Mesodermal cell (in vitro differentiated cells): Measurements from ENCODE around the gene JAGN1.
"Not testable (repeated sequence)": the region's sequence is repeated elsewhere in the genome, so short reads cannot be mapped to it uniquely, and the experiment has no call there.

Source experiments
- H3K27ac ChIP-seq: 2 replicates; pipeline ENCODE4 v1.7.0; 2013; ENCODE audit warnings: mild to moderate bottlenecking, low read depth, low read length, moderate library complexity; ENCODE audit not compliant: severe bottlenecking
- H3K36me3 ChIP-seq: 2 replicates; pipeline ENCODE4 v1.7.1; 2013; ENCODE audit warnings: mild to moderate bottlenecking, low read length, moderate library complexity; ENCODE audit not compliant: control insufficient read depth, insufficient read depth
- H3K4me1 ChIP-seq: one replicate; pipeline ENCODE4 v1.7.1; 2013; ENCODE audit warnings: mild to moderate bottlenecking, low read length; ENCODE audit not compliant: insufficient read depth, control insufficient read depth, poor library complexity, severe bottlenecking
- H3K4me3 ChIP-seq: 2 replicates; pipeline ENCODE4 v1.7.0; 2013; ENCODE audit warnings: low read length, control low read depth, mild to moderate bottlenecking; ENCODE audit not compliant: insufficient read depth, poor library complexity, severe bottlenecking; ENCODE audit errors: extremely low read depth
- H3K9me3 ChIP-seq: 2 replicates; pipeline ENCODE4 v1.7.1; 2013; ENCODE audit warnings: mild to moderate bottlenecking, low read length, moderate library complexity; ENCODE audit not compliant: control insufficient read depth
- WGBS, 2 experiments: methylation state at CpG; one replicate each; pipeline ENCODE4 v1.1.5; 2013; ENCODE audit warnings: missing lambda C conversion rate in 2 of 2; ENCODE audit not compliant: insufficient coverage in 2 of 2; 5-methylcytosine and 5-hydroxymethylcytosine counted together

JAGN1 gene

DNA sequence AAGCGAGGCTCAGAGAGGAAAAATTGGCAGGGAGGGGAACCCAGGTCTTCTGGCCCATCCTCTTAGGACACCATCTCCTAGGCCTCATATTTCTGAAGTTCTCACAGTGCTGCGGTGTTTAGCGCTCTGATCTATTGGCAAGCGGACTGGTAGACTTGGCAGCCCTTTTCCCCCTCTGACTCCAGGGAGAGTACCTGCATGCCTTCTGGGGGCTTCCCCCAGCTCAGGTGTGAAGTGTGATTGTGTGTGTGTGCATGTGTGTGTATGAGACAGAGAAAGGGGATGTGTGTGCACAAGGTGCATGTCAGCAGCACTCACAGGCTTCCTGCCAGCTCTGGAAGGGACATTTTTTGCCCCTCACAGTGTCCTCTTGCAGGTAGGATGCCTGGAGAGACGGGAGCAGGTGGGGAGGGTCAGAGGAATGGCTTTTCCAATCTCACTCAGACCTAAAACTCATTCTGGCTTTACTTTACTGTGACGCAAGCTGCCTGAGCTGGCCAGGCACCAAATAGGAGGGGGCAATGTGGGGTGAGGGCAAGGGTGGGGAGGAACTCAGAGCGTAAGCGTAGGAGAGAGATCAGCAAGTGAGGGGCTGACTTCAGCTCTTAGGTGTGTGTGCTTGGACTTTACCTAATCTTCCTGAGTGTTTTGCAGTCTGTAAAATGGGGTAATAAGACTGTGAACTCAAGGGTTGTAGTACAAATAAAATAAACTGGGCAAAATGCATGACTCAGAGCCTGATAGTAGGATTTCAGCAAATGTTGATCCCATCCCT, 8.2 kb downstream of the JAGN1 start:
- H3K4me3 ChIP-seq, result no peak overlapping the region
- 89 to 93% methylated on average over 4 to 6 of the region's 8 CpGs for WGBS, 2 experiments
- H3K4me1 ChIP-seq, result peaks cover 19% of the 10 kb centered on the region
- no peaks in the 10 kb centered on the region for H3K9me3 ChIP-seq
- H3K36me3 ChIP-seq, result peaks cover 15% of the 10 kb centered on the region
- H3K27ac ChIP-seq, result no peak overlapping the region

DNA sequence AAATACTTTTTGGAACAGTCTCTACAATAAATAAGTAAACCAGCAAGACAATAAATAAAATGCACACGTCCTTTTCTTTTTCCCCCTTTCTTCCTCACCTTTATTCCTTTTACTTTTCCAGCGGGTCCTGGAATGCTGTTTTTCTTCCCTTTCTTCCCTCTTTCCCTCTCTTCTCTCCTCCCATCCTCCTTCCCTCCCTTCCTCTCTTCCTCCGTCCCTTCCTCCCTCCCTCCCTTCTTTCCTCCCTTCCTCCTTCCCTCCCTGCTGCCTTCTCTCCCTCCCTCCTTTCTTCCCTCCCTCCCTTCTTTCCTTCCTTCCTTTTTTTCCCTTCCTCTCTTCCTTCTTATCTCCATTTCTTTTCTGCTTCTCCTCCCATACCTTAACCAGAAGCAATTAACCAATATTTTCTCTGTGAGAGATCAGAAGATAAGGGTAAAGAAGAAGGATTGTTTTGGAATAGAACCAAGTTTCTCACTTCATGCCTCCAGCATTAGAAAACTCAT, 8.9 kb downstream of the JAGN1 start:
- WGBS, 2 experiments, result 73 to 86% methylated on average over 3 of the region's 3 CpGs

DNA sequence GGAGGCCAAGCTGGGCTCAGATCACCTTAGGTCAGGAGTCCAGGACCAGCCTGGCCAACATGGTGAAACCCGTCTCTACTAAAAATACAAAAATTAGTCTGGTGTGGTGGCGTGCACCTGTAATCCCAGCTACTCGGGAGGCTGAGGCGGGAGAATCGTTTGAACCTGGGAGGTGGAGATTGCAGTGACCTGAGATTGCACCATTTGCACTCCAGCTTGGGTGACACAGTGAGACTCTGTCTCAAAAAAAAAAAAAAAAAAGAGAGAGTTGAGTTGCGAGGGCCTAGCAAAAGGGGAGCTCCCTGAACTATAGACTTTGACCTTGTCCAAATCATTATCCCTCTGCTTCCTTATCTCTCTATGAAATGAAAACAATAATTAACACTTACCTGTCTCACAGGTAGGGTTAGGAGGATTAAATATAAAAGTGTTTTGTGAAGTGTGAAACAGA, 10.6 kb downstream of the JAGN1 start:
- WGBS, 2 experiments, result 90 to 93% methylated on average over 4 to 5 of the region's 6 CpGs
- H3K36me3 ChIP-seq, H3K4me3 ChIP-seq, H3K27ac ChIP-seq, H3K9me3 ChIP-seq: not testable (repeated sequence)
- peaks cover 23% of the 10 kb centered on the region for H3K4me1 ChIP-seq

More for the DNA sequence above, 8.9 kb downstream of the JAGN1 start:
- H3K4me3 ChIP-seq, result no peak overlapping the region
- H3K27ac ChIP-seq, result no peak overlapping the region
- peaks cover 8% of the 10 kb centered on the region for H3K36me3 ChIP-seq
- no peaks in the 10 kb centered on the region for H3K9me3 ChIP-seq
- peaks cover 23% of the 10 kb centered on the region for H3K4me1 ChIP-seq

DNA sequence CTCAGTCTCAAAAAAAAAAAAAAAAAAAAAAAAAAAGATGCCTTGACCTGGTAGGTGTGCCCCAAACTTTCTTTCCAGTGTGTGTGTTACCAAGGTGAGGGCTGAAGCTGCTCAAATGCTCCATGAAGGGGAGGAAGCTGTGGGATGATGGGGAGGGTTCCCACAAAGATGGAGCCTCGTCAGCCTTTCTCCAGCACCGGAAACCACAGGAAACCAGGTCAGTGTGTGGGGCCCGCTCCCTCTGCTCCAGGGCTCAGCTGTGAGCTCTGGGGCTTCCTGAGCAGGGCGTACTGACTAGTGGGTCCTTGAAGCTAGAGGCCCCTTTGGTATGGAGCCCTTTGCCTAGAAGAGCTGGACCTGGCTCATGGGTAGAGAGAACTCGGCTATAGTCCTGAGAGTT, 11.6 kb downstream of the JAGN1 start:
- Histone ChIP-seq H3K27ac (no peak overlapping the region), H3K4me3 (no peak overlapping the region), H3K4me1 (peaks cover 23% of the 10 kb centered on the region), H3K9me3 (no peaks in the 10 kb centered on the region), H3K36me3 (no peaks in the 10 kb centered on the region)
- WGBS, 2 experiments, result 88 to 93% methylated on average over 5 of the region's 5 CpGs

DNA sequence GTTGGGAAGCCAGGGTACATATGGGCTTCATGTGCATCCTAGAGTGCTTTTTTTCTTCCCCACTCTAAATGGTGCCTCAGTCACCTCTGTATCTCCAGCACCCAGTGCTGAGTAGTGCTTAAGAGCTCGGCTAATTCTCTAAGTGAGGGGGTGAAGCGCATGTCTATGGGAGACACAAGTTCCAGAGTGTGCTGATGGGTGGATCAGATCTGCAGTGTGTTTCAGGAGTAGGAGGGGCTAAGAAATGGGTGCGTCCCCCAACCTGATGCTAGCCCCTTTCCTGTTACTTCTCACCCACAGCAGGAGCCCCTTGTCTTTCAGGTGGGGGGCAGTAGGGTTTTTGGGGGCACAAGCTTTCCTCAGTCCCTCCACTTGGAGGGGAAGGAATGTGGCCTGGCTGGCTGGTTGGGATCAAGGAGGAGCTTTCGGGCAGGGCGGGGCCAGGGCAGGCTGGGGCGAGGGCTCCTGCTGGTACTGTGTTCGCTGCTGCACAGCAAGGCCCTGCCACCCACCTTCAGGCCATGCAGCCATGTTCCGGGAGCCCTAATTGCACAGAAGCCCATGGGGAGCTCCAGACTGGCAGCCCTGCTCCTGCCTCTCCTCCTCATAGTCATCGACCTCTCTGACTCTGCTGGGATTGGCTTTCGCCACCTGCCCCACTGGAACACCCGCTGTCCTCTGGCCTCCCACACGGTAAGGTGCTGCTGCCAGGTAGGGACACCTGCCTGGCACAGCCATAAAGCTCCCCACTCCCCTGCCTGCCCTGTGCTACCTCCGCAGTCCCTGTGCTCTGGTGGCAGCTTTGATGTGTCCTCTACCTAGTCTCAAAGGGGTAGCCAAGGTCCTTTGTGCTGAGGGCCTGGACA, 12.2 kb downstream of the JAGN1 start, which contains the start of gene IL17RE:
TSS of gene IL17RE (plus strand) at position 477 of the 866 bp plus-strand sequence. CDS start at position 562, 85 bp downstream.
- Histone ChIP-seq H3K4me1 (peaks cover 23% of the 10 kb centered on the region), H3K9me3 (no peaks in the 10 kb centered on the region), H3K4me3 (peak within 1 kb of the TSS; percentile 11), H3K27ac (peak within 1 kb of the TSS; percentile 91), H3K36me3 (no peaks in the 10 kb centered on the region)
- WGBS, 2 experiments, result 68 to 87% methylated on average over 9 to 10 of the region's 13 CpGs

DNA sequence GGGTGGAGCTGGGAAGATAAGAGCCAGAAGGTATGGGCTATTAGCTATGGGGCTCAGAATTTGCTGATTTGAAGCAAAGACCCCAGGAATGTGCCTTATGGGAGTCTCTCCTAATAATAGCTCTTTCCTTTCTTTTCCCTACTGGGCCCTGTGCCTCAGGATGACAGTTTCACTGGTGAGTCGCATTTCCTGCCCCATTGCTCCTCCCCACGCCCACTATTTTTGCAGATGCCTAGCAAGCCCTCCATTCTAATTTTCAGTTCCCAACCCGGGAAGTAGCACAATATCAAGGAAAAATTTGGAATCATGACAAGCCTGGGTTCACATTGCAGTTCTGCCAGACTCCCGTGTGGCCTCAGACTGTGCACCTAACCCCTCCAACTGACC, 12.8 kb downstream of the JAGN1 start:
- Histone ChIP-seq H3K4me1 (peaks cover 23% of the 10 kb centered on the region), H3K4me3 (peak overlapping the region; percentile 11), H3K27ac (peak overlapping the region; percentile 91), H3K9me3 (no peaks in the 10 kb centered on the region), H3K36me3 (no peaks in the 10 kb centered on the region)
- 51 to 59% methylated on average over 3 of the region's 4 CpGs for WGBS, 2 experiments

DNA sequence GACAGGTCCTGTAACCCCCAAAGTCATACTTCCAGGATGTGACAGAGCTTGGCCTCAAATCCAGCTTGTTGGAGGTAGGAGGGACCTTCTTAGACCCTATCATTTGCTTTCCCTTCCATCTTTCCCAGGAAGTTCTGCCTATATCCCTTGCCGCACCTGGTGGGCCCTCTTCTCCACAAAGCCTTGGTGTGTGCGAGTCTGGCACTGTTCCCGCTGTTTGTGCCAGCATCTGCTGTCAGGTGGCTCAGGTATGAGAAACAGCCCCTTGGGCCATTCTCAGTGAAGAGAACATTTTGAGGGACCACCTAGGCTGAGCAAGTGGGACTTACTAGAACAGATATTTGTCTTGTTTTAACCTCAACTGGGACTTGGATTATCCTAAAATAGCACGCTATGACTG, 13.5 kb downstream of the JAGN1 start:
- 88 to 100% methylated on average over 3 of the region's 4 CpGs for WGBS, 2 experiments
- H3K4me1 ChIP-seq, result peaks cover 23% of the 10 kb centered on the region
- no peak overlapping the region for H3K27ac ChIP-seq

DNA sequence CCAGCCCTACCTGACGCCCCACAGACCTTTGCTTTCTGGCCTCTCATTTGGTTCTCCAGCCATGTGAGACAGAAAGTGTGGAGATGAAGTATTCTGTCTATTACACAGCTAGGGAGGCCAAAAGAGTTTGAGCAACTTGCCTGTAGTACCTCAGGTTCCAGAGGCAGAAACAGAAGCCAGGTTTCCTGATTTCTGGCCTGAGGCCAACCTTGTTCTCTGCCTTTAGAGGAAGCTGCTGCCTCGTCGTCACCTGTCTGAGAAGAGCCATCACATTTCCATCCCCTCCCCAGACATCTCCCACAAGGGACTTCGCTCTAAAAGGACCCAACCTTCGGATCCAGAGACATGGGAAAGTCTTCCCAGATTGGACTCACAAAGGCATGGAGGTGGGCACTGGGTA, 16.1 kb downstream of the JAGN1 start:
- Histone ChIP-seq H3K27ac (no peak overlapping the region), H3K36me3 (peaks cover 2% of the 10 kb centered on the region), H3K4me1 (peaks cover 18% of the 10 kb centered on the region), H3K4me3 (no peak overlapping the region), H3K9me3 (no peaks in the 10 kb centered on the region)
- WGBS, 2 experiments, result 93 to 100% methylated on average over 1 to 3 of the region's 5 CpGs

More for the DNA sequence above, 13.5 kb downstream of the JAGN1 start:
- H3K4me3 ChIP-seq, result no peak overlapping the region
- H3K9me3 ChIP-seq, result no peaks in the 10 kb centered on the region
- H3K36me3 ChIP-seq, result no peaks in the 10 kb centered on the region

DNA sequence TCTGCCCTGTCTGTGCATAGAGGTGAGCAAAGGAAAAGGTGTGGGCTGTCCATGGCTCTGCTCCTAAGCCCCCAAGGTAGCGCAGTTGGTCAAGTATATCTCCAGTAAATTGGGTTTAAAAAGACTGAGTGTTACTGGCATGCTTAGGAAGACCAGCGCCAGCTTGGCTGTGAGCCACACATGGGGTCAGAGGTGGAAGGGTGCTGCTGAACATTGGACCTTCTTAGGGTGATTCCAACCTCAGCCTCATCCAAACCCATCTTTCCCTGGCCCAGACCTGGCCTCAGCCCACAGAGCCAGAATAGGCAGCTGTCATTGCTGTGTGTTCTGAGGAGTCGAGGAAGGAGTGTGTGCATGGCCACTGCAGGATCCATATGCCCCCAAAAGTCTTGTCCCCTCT, 17.9 kb downstream of the JAGN1 start:
- WGBS, 2 experiments, result 86 to 88% methylated on average over 2 to 3 of the region's 3 CpGs
- H3K4me3 ChIP-seq, result no peak overlapping the region
- H3K4me1 ChIP-seq, result peaks cover 5% of the 10 kb centered on the region
- peaks cover 8% of the 10 kb centered on the region for H3K36me3 ChIP-seq
- no peak overlapping the region for H3K27ac ChIP-seq
- H3K9me3 ChIP-seq, result no peaks in the 10 kb centered on the region

DNA sequence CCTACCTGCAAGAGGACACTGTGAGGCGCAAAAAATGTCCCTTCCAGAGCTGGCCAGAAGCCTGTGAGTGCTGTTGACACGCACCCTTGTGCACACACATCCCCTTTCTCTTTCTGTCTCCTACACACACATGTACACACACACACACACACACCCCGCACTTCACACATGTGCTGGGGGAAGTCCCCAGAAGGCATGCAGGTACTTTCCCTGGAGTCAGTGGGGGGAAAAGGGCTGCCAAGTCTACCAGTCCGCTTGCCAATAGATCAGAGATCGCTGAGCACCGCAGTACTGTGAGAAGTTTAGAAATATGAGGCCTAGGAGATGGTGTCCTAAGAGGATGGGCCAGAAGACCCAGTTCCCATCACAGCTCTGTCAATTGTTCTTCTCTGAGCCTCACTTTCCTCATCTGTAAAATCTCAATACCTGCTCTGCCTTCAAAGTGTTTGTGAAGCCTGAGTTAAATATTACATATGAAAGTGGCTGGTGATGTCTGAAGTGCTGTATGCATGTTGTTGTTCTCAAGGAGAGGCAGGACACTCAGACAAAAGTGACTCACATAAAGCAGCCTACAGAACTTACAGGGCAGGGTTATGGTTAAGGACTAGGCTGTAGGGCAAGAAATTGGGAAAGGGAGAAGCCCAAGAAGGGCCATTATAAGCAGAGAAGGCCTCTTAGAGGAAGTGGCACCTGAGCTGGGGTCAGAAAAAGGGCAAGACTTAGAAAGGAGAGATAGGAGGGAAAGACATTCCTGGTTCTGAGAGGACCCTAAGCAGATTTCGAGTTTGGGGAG, 19.0 kb downstream of the JAGN1 start:
- Histone ChIP-seq H3K9me3 (no peaks in the 10 kb centered on the region), H3K36me3 (peaks cover 8% of the 10 kb centered on the region), H3K4me1 (no peaks in the 10 kb centered on the region), H3K4me3 (no peak overlapping the region), H3K27ac (no peak overlapping the region)
- 82 to 87% methylated on average over 3 to 5 of the region's 7 CpGs for WGBS, 2 experiments
